SKM-1 (cell line): ENCODE data around the gene CUL4A.
"Not testable (repeated sequence)": the region's sequence is repeated elsewhere in the genome, so short reads cannot be mapped to it uniquely, and the experiment has no call there.

Experiments
- DNase-seq: peaks from one replicate; lab custom pipeline; 2025; ENCODE audit not compliant: unreplicated experiment; lab: John Stamatoyannopoulos, UW

The CUL4A gene

GRCh38 chr13:113209336-113209758 is at the start of gene CUL4A:
Gene CUL4A, plus strand, starts transcription at chr13:113209613. Its CDS starts 15 bp downstream, at chr13:113209628.
- no peak for DNase-seq

GRCh38 chr13:113159701-113160100 is 49.7 kb upstream of the CUL4A start:
- no peak for DNase-seq

GRCh38 chr13:113160983-113161382 is 48.4 kb upstream of the CUL4A start:
- no peak for DNase-seq

- DNase-seq: no peak
Measured at GRCh38 chr13:113161433-113161832, 48.0 kb upstream of the CUL4A start.

- not testable (repeated sequence) for DNase-seq
Measured at GRCh38 chr13:113161975-113162374, 47.4 kb upstream of the CUL4A start.

- no peak for DNase-seq
Measured at GRCh38 chr13:113162783-113163685, 46.4 kb upstream of the CUL4A start.

- no peak for DNase-seq
Measured at GRCh38 chr13:113164492-113164891, 44.9 kb upstream of the CUL4A start.

- no peak for DNase-seq
Measured at GRCh38 chr13:113166266-113166665, 43.1 kb upstream of the CUL4A start.

GRCh38 chr13:113166681-113167080 is 42.7 kb upstream of the CUL4A start:
- no peak for DNase-seq

GRCh38 chr13:113167155-113167554 is 42.3 kb upstream of the CUL4A start:
- DNase-seq: no peak

GRCh38 chr13:113167575-113167974 is 41.8 kb upstream of the CUL4A start:
- DNase-seq: no peak

- no peak for DNase-seq
Measured at GRCh38 chr13:113168211-113168610, 41.2 kb upstream of the CUL4A start.

- DNase-seq: no peak
Measured at GRCh38 chr13:113169277-113170272, 39.8 kb upstream of the CUL4A start.

- no peak for DNase-seq
Measured at GRCh38 chr13:113170511-113170910, 38.9 kb upstream of the CUL4A start.

GRCh38 chr13:113171250-113172125 is 37.9 kb upstream of the CUL4A start:
- no peak for DNase-seq

GRCh38 chr13:113172419-113172926 is 36.9 kb upstream of the CUL4A start:
- no peak for DNase-seq

- DNase-seq: no peak
Measured at GRCh38 chr13:113176280-113176679, 33.1 kb upstream of the CUL4A start.

- DNase-seq: no peak
Measured at GRCh38 chr13:113176822-113177221, 32.6 kb upstream of the CUL4A start.

- DNase-seq: no peak
Measured at GRCh38 chr13:113178070-113178895, 31.1 kb upstream of the CUL4A start.

- no peak for DNase-seq
Measured at GRCh38 chr13:113178896-113179167, 30.6 kb upstream of the CUL4A start.
